HUES6 (cell line): ENCODE results near the gene TRAF3.

Experiments
- H3K27ac ChIP-seq: 2 replicates; pipeline ENCODE4 v1.7.0; 2013; ENCODE audit warnings: low read depth, mild to moderate bottlenecking, low read length, inconsistent platforms
- H3K27me3 ChIP-seq: 2 replicates; pipeline ENCODE4 v1.6.1; 2013; ENCODE audit warnings: low read length; ENCODE audit not compliant: control insufficient read depth, insufficient read depth
- H3K36me3 ChIP-seq: 2 replicates; pipeline ENCODE4 v1.6.1; 2013; ENCODE audit warnings: low read length; ENCODE audit not compliant: control insufficient read depth, insufficient read depth
- H3K4me1 ChIP-seq: 2 replicates; pipeline ENCODE4 v1.6.1; 2013; ENCODE audit warnings: low read length; ENCODE audit not compliant: control insufficient read depth, insufficient read depth
- H3K4me3 ChIP-seq: 2 replicates; pipeline ENCODE4 v1.5.1; 2013; ENCODE audit warnings: low read depth, low read length
- H3K9ac ChIP-seq: one replicate; pipeline ENCODE4 v1.6.1; 2013; ENCODE audit warnings: mild to moderate bottlenecking, low read length
- H3K9me3 ChIP-seq: 2 replicates; pipeline ENCODE4 v1.6.1; 2013; ENCODE audit warnings: low read depth, low read length; ENCODE audit not compliant: control insufficient read depth, insufficient read depth

The TRAF3 gene

GRCh38 chr14:102937331-102938175 is 160.3 kb downstream of the TRAF3 start:
- Histone ChIP-seq H3K27me3 (no peaks in the 10 kb centered on the region), H3K9ac (no peak overlapping the region), H3K36me3 (peaks cover 71% of the 10 kb centered on the region), H3K27ac (no peak overlapping the region), H3K4me3 (no peak overlapping the region), H3K9me3 (no peaks in the 10 kb centered on the region), H3K4me1 (no peaks in the 10 kb centered on the region)

- Histone ChIP-seq H3K4me1 (no peaks in the 10 kb centered on the region), H3K4me3 (no peak overlapping the region), H3K9ac (no peak overlapping the region), H3K9me3 (no peaks in the 10 kb centered on the region), H3K36me3 (peaks cover 72% of the 10 kb centered on the region), H3K27me3 (no peaks in the 10 kb centered on the region), H3K27ac (no peak overlapping the region)
These were observed 160.9 kb downstream of the TRAF3 start for GRCh38 chr14:102938191-102938590.

DNA sequence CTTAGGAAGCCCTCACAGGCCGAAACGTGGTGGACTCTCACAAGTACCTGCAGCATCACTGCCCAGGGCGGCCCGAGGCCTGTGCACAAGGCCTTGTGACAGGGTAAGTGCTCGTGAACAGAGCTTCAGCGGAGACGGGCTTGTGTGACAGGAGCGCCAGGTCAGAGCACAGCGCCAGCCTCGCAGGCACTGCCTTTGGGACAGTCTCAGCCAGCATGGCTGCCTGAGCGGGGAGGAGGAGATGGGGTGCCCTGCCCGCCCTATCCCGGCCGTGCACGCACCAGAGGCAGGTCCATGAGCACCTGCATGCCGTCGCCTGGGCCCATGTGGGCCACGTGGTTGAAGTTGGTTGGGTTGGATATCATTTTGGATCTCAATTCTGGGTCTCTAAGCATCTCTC is 162.1 kb downstream of the TRAF3 start:
- Histone ChIP-seq H3K4me1 (no peaks in the 10 kb centered on the region), H3K27me3 (no peaks in the 10 kb centered on the region), H3K9ac (no peak overlapping the region), H3K9me3 (no peaks in the 10 kb centered on the region), H3K4me3 (no peak overlapping the region), H3K27ac (no peak overlapping the region), H3K36me3 (peaks cover 75% of the 10 kb centered on the region)

- no peak overlapping the region for H3K4me3 ChIP-seq
- peaks cover 82% of the 10 kb centered on the region for H3K36me3 ChIP-seq
- no peaks in the 10 kb centered on the region for H3K9me3 ChIP-seq
- no peak overlapping the region for H3K9ac ChIP-seq
- H3K4me1 ChIP-seq: no peaks in the 10 kb centered on the region
- H3K27ac ChIP-seq: no peak overlapping the region
- no peaks in the 10 kb centered on the region for H3K27me3 ChIP-seq
These were observed 162.7 kb downstream of the TRAF3 start for GRCh38 chr14:102939820-102940561.

DNA sequence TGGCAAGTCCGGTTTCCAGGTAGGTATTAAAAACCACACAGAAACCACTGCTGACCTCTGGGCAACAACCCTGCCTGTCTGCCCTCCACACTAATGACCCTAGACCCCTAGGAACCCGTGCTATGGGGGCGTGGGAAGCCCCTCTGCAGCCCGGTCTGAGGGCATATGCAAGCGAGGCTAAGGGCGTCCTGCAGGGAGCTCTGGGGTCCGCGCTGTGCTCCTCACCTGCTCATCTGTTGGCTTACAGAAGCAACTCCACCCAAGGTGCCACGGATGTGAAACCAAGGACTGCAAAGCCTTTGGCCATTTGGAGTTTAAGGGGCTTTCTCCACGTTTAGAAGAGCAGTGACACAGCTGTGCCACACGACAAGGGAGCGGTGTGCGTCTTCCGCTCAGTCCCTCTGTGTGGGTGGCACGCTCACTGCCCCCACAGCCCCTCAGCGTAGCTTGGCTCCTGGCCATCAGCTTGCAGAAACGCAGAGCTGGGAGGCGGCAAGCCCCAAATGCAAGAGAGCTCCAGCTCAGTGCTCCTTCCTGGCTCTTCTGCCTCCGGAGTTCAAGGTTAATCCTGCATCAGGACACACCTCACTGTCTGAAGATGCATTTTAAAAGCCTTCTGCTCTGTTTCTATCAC is 163.6 kb downstream of the TRAF3 start:
- no peaks in the 10 kb centered on the region for H3K9me3 ChIP-seq
- no peak overlapping the region for H3K4me3 ChIP-seq
- H3K27me3 ChIP-seq: no peaks in the 10 kb centered on the region
- no peaks in the 10 kb centered on the region for H3K4me1 ChIP-seq
- H3K9ac ChIP-seq: no peak overlapping the region
- peaks cover 89% of the 10 kb centered on the region for H3K36me3 ChIP-seq
- H3K27ac ChIP-seq: no peak overlapping the region

DNA sequence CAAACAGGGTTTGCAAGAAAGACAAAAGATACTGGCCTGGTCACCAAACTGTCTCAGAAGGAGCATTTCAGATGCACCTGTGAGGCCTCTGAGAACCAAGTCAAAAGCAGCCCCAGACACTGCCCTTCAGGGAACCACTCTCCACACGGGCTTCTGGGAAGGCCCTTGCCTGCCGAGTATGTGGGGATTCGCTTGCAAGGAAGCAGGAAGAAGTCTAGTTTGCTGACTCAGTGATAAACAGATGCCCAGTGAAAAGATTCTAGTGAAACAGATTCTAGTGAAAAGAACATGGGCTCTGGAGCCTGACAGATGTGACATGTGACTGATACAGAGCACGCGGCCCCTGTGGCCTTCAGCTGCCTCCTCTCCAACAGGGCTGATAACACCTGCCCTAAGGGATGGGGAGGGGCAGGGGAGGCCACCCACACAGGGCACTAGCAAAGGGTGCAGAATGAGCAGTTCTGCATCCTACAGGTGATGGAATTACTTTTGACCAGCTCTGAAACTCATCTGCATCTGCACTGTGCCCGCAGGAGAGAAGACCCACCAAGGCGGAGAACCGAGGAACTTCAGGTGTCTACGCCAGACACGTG is 164.3 kb downstream of the TRAF3 start:
- H3K4me1 ChIP-seq: no peaks in the 10 kb centered on the region
- no peak overlapping the region for H3K4me3 ChIP-seq
- peaks cover 93% of the 10 kb centered on the region for H3K36me3 ChIP-seq
- no peaks in the 10 kb centered on the region for H3K27me3 ChIP-seq
- H3K27ac ChIP-seq: no peak overlapping the region
- H3K9ac ChIP-seq: no peak overlapping the region
- no peaks in the 10 kb centered on the region for H3K9me3 ChIP-seq

- Histone ChIP-seq H3K27me3 (no peaks in the 10 kb centered on the region), H3K36me3 (peaks cover 94% of the 10 kb centered on the region)
These were observed 164.8 kb downstream of the TRAF3 start for GRCh38 chr14:102942069-102942468.

GRCh38 chr14:102943454-102943853 is 166.2 kb downstream of the TRAF3 start:
- H3K9ac ChIP-seq: no peak overlapping the region
- H3K36me3 ChIP-seq: peaks cover 89% of the 10 kb centered on the region
- H3K9me3 ChIP-seq: no peaks in the 10 kb centered on the region
- H3K27me3 ChIP-seq: no peaks in the 10 kb centered on the region
- no peak overlapping the region for H3K4me3 ChIP-seq
- no peak overlapping the region for H3K27ac ChIP-seq
- H3K4me1 ChIP-seq: no peaks in the 10 kb centered on the region

More at GRCh38 chr14:102942069-102942468, 164.8 kb downstream of the TRAF3 start:
- Histone ChIP-seq H3K4me3 (no peak overlapping the region), H3K27ac (no peak overlapping the region), H3K9me3 (no peaks in the 10 kb centered on the region), H3K4me1 (no peaks in the 10 kb centered on the region), H3K9ac (no peak overlapping the region)

- H3K9me3 ChIP-seq: no peaks in the 10 kb centered on the region
- no peaks in the 10 kb centered on the region for H3K4me1 ChIP-seq
- H3K27ac ChIP-seq: no peak overlapping the region
- H3K27me3 ChIP-seq: no peaks in the 10 kb centered on the region
- H3K36me3 ChIP-seq: peaks cover 90% of the 10 kb centered on the region
- H3K9ac ChIP-seq: no peak overlapping the region
- H3K4me3 ChIP-seq: no peak overlapping the region
These were observed 166.7 kb downstream of the TRAF3 start for GRCh38 chr14:102943979-102944378.

DNA sequence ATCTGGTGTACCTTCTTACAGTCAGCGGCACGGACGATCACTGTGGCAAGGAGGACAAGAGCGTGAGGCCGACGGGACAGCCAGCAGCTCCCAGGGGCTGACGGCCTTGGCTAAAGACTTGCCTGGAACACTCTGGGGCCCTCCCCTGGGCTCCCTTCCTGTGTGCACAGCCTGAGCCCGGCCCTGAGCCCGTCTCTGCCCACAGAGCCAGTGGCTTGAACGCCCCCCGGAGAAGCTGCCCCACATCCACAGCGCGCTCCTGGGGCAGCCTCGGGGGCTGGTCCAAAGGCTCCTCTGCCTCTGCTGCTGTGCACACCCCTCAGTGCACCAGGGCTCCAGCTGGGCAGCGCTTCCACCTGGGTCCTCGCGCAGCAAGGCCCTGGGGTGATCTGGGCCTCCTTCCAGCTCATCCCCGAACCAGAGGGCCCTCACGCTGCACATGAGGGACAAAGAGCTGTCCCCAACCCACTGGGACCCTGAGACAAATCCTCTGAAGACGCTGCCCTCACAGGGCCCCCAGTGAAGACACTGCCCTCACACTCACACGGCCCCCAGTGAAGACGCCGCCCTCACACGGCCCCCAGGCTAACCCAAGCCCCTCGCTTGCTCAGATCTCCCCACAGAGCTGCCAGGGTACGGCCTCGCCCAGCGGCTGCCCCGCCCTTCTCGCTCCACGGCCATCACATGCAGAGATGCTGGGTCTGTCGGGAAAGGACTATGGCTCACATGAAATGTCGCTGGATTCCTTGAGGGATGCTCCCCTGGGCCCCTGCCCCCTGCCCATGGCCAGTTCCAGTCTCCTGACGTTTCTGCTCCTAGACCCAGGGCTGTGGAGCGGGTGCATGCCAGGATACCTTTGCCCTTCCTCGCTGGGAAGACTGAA is 167.4 kb downstream of the TRAF3 start:
- no peaks in the 10 kb centered on the region for H3K4me1 ChIP-seq
- no peak overlapping the region for H3K4me3 ChIP-seq
- H3K9ac ChIP-seq: no peak overlapping the region
- no peak overlapping the region for H3K27ac ChIP-seq
- H3K27me3 ChIP-seq: no peaks in the 10 kb centered on the region
- no peaks in the 10 kb centered on the region for H3K9me3 ChIP-seq
- peaks cover 90% of the 10 kb centered on the region for H3K36me3 ChIP-seq
